NCI-H1694 treated with DMSO at 0.1 percent for 48 hours (cell line): Measurements from ENCODE around the gene CYP19A1.

Experiments
- DNase-seq: peaks from one replicate; lab custom pipeline; 2025; lab: John Stamatoyannopoulos, UW

The CYP19A1 gene

DNA sequence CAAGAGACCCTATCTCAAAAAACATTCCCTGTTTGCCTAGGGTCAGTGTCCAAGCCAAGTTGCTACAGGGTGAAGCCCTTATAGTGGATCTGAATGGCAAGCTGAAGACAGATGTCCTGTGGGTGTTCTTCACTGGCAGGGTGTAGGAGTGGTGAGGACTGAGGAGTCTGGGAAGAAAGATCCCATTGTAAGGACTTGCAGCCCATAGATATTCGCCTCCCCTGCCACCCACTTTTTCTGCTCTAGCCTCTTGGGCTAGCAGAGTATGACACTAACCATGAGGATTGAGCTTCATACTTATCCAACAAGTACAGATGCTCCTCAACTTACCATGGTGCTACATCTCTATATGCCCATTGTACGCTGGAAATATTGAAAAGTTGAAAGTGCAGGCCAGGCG is 13.2 kb downstream of the CYP19A1 start:
- DNase-seq, result no peak

DNA sequence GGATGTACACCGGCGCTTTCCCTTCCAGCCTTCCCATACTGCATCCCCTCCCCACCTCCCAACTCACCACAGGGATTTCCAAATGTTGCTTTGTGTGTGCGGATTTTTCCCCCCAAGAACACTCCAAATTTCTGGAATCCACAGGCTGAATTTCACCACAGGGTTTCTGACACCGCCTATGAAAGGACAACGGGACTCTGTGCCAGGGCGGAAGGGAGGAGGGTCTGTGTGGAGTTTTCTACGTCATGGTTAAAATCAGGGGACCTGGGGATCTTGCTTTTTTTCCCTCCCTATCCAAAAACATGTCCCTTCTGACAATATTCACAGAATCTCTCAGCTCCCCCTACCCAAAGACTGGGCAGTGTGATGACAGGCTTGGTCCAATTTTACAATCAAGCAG is 14.6 kb downstream of the CYP19A1 start:
- no peak for DNase-seq

DNA sequence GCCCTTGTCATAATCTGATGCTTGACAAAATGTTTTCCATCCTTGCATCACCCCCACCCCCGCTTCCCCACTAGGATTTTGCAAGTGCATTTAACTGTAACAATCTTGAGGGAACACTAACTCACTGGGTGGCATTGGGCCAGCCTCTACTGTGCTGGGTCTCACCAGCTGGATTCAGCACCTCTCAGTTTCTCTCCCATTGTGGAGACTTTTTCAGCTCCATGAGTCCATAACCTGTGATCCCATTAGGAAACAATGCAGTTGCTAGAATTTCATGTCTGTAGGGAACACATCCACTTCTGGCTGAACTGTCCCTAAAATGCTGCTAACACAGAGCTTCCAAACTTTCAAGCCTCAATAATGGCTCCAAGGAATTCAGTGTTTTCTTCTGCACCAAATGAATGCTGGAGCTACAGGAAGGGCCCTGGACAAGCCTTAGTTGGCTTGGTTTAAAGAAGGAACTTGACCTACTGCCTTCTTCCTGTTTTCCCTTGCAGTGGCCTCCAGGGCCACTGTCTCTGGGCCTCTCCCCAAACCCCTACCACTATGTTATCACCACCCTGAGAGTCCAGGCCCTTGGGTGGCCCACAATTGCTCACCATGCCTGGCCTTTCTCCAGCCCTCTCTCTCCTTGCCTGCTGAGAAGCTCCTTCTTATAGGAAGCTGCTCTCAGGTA is 15.6 kb downstream of the CYP19A1 start:
- DNase-seq, result no peak

DNA sequence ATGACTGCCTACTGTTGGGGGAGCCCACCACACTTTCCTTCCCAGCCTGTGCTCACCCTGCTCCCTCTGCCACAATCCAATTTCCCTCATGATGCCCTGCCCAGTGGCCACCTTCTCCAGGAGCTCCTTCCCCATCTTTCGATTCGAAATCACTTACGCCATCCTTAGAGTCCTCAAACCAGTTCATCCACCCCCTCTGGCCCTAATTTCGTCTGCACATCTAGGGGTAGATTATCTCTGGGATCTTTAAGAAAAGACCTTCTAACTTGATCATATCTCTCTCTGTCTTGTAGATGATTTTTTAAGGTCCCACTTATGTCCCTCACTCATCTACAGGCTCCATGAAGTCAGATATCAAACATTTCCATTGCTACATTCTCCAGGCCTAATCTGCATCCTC is 17.1 kb downstream of the CYP19A1 start:
- DNase-seq, result no peak

DNA sequence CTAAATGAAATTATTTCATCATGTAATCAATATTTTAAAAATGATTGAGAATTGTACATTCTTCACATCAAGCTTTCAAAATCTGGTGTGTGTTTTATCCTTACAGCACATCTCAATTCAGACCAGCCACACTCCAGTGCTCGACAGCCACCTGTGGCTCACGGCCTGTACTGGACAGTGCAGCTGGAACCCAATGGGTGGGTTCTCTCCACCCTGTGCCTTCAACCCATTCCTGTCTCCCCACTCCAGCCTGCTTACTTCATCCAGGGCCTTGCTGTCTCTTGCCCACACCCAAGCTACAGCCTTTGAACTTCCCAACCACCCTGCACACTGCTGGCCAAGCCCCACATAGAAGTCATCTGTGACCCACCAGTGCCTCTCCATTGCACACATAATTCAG is 17.6 kb downstream of the CYP19A1 start:
- DNase-seq, result no peak

DNA sequence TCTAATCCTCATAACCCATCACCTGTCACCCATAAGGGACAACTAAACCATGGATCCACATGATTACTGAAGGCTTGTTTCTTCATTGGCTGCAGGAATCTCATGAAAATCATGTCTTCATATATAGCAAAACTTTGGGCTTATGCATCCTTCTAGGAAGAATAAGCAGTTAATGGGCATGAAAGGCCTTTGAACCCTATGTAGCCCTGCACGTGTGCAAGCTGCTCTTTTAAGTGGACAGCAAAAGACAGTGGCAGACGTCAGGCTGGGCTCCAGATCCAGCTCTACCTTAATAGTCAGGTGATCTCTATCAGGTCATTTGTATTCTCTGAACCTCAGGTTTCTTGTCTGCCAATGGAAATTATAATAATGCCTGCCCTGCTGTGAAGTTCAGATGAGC is 18.9 kb downstream of the CYP19A1 start:
- DNase-seq, result no peak

DNA sequence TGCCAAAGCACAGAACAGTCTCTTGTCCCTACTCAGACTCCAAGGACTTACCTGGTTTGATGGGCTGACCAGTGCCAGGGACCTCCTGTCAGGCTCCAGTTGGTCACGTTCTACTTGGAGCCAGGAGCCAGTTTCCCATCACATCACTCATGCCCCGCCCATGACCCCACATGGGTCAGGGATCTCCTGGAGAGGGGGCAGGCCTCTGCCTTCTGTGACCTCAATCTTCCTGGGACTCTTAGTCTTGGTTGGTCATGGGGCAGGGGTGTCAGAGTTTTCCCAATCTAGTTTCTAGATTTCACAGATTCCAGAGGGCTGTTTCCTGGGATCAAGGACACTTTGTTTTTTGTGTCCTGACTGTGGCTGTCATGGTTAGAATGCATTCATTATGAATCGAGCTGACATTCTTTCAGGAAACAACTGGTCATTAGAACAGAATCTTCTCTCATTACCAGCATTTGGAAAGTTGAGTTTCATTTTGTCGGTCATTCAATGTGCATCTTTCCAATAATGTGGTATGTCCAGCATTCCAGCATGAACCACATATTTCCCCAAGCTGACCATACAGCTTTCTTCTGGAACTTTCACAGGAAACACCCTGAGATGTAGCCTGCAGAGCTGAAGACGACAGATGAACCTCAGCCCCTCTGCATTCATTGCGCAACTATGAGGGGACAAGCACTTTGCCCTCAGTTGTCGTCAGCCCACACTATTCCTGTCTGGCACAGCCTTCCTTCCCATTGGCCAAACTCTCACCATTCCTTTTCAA is 19.8 kb downstream of the CYP19A1 start:
- DNase-seq, result no peak

DNA sequence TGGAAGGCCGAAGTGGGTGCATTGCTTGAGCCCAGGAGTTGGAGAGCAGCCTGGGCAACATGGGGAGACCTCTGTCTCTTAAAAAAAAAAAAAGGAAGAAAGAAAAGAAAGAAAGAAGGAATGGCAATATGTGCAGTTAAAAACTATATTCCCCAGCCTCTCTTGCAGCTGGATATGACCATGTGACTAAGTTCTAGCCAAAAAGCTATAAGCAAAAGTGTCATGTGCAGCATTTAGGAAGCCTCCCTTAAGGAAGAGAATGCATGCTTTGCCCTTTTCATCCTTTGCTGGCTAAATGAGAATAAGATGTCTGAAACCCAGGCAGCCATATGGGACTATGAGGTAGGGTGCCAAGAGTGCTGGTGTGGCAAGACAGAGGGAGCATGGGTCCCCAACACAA is 21.8 kb downstream of the CYP19A1 start:
- no peak for DNase-seq

DNA sequence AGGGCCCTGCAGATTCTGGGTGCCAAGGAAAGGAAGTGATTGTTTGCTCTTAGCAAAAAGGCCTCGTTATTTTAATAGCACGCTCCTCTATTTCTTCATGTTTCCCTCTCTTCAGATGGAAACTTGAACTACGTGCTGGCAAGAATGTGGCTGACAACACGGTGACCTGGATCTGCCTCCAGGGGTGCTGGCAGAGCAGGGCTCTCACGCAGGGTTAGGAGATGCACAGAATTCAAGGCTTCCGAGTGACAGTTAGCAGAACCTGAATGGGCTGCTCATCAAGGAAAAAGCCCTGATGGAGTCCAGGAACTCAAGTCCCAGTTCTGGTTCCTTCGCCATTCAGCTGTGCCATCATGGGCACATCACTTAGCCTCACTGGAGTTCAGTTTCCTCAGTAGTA is 22.7 kb downstream of the CYP19A1 start:
- no peak for DNase-seq

DNA sequence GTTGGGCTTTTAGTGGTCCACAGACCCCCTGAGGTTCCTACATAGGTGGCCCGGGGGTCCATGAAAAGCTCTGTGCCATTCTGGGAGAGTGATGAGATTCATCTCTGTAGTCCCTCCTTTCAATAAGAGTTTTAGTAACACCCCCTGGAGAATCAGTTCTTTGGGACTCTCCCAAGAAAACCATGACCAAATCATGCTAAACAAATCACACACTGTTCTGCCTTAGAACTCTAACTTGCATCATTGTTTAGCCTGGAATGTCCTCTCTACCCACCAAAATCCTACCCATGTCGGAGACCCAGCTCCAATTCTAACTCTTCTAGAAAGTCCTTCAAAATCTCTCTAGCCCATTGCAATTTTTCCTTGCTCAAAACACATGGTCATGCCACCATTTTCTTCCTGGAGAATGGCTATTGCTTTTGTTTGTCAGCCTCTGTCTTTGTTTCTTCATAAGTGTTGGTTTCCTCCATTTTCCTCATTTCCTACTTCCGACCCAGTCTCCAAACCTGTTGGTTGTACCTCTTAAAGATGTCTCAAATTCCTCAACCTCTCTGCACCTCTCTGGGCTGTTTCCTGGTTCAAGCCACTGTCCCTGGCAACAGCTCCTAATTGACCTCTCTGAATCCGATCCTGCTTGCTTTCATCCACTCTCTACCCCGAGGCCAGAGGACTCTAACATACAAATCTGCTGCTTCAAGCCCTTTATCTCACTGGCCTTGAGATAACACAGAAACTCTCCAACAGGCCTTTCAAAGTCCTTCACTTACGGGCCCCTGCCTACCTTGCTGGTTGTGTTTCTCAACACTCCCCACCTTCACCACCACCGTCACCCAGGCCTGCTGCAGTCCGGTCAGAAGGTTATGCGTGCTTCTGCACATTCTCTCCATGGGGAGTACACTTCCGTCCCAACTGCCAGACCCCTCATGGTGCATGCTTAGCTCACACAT is 23.7 kb downstream of the CYP19A1 start:
- DNase-seq, result no peak

DNA sequence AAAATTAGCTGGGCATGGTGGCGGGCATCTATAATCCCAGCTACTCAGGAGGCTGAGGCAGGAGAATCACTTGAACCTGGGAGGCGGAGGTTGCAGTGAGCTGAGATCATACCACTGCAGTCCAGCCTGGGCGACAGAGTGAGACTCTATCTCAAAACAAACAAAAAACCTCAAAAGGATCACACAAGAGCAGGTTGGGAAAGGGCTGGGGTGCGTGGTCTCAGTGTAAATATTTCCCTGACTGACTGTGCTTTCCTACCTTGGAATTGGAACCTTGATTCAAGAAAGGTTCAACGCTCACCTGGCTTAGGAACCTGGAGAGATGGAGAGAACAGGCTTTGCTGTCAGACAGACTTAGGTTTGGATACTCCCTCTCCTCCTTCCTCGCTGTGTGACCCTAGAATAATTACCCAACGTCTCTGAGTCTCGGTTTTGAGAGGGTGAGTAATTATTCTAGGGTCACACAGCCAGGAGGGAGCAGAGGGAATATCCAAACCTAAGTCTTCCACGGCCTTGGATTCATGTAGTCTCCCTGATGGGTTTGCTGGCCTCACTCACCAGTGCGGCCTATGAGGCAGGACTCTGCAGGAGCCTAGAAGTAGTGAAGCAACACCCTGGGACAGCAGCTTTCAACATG is 24.6 kb downstream of the CYP19A1 start:
- no peak for DNase-seq

DNA sequence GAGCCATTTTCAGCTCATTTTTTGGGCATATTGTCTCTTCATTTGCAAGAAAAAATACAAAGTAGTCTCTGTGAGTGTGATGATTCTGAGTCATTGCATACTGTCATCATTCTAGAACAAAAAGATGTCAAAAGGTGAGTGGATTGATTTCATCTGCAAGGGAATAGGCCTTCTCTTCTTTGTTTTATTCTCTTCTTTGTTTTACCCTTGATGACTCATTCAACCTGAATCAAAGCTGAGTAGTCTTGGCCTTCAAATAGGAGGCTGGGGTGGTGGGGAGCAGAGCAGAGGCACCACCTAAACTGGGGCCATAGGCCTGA is 25.4 kb downstream of the CYP19A1 start:
- no peak for DNase-seq

DNA sequence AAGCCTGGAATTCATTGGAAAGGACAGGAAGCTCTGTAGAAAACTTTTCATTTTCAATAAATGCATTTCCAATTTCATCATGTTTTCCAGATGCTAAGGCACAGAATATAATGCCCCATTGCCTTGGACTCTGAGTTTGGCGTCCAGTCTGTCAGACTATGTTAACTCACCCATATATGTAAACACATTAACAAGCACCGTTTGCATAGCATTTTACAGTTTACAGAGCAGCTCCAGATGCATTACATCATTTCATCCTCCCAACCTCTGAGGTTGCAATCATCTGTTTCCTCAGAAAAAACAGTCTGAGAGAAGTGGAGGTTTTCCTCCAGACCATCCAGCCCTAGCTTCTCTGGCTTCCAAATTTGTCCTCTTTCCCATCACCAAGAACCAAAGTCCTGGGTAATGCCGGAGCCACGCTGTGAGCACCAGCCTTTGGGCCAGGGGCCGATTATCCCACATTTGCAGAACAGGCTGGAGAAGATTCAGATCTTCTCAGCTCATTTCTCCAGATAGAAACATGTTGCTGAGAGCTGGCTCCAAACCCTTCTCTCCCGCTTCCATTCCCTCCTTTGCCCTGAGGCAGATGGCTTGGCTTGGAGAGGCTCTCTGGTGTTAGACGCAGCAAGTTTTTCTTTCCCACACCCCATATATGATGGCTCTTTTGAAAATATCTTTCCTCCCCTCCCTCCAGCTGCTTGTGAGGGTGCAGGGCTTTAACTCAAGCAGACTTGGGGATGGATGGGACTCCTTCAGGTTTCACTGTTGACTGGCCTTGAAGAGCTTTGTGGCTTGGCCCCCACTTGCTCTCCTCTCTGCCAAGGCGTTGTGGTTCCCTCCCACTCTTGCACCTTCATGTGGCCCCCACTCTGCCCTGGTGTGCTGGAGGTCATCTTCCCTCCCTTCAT is 26.0 kb downstream of the CYP19A1 start:
- no peak for DNase-seq

DNA sequence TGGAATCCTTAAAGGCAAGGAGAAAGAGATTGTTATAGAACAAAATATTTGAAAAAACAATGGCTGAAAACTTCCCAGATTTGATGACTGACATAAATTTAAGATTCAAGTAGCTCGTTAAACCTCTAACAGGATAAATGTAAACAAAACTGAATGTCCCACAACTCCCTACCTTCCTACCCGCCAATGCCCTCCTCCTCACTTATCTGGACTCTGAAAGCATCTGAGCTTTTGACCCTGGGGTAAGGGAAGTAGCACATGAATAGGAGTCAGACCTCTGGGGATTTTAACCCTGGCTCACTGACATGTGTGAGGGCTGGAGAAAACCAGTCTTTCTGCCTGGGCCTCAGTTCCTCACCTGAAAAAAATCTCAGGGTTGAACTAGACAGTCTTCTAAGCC is 26.9 kb downstream of the CYP19A1 start:
- no peak for DNase-seq

DNA sequence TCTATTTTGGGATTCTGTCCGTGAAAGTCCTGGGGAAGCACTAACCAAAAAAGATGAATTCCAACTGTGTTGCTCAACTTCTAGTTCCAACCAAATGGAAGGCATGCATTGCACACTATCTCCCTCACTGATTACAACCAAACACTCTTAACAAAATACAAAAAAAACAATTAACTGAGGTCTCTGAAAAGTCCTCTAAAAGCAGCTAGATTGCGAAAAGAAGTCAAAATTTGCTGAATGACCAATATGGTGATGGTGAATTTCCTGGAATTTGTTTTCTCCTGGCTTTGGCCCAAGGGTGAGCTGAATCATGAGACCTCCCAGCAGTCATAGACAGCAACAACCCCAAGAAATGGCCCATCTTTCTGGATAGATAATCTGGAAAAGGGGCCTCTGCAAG is 28.3 kb downstream of the CYP19A1 start:
- DNase-seq, result no peak

DNA sequence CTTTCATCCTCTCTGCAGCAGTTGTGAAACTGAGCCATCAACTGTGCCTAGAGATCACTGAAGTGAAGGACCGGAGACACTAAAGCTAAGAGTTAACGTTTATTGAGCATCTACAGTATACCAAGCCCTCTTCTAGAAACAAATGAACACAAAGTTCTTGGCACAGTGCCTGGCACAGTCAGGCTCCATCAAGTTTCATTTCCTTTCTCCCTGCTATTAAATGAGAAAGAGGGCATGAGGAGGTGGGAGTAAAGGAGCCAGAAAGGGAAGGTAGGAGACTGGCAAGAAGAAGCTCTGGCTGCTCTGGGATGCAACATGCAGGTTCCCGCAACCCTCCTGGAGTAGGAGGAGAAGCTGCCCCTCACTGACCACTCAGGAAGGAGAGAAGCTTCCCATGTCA is 30.6 kb downstream of the CYP19A1 start:
- DNase-seq, result no peak

DNA sequence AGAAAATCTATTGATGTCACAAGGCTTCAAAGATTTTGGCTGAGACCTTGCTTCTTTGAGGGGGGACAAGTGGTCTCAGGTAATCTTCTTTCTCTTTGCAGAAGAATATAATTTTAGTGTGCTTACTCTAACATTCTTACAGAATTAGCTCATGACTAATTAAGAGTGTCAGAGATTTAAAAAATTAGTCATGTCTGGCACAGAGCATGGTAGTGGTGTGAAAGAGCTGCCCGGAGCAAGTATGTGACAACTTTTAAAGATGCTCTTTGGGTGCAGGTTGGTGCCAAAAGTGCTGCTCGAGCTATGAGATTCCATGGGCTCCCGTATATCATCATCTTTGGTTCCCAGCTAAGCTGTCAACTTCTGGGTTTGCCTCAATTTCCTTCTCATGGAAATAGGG is 31.1 kb downstream of the CYP19A1 start:
- no peak for DNase-seq

DNA sequence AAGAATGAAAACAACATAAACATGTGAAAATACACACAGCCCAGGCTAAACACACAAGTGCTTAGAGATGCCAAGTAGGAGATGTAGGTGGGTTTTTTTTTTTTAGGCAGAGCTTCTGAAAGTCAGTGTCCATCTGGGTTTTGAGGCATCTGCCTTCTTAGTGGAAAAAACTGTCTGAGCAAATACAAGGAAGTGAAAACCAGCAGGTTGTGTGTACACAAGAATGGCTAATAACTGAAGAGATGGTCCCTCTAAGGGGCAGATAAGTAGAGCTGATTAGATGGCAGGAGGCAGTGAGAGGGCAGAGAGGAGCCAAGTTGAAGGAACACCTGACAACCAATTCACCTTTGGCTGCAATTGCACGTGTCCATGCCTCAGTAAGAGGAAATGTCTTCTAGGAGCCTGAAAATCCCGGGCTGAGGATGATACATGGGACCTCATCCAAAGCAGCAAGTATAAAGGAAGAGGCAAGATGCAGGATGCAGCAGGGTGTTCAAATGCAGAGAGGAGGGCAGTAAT is 34.9 kb downstream of the CYP19A1 start:
- DNase-seq, result no peak

DNA sequence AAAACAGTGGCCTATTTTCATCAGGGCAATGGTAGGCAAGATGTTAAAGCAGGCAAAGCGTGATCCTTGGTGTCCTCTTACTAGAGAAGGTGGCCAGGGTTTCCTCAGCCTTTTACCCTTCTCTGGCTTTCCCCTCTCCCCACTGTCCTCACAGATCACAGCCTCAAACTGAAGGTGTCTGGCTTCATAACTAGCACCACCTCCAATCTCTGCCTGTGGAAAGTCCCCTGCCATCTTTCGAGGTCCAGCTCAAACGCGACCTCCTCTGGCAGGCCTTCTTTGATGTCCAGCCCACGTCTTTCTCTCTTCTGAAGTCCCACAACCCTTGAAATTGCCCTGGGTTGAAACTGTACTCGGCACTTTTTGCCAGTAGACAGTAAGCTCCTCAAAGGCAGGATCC is 35.9 kb downstream of the CYP19A1 start:
- DNase-seq, result no peak

DNA sequence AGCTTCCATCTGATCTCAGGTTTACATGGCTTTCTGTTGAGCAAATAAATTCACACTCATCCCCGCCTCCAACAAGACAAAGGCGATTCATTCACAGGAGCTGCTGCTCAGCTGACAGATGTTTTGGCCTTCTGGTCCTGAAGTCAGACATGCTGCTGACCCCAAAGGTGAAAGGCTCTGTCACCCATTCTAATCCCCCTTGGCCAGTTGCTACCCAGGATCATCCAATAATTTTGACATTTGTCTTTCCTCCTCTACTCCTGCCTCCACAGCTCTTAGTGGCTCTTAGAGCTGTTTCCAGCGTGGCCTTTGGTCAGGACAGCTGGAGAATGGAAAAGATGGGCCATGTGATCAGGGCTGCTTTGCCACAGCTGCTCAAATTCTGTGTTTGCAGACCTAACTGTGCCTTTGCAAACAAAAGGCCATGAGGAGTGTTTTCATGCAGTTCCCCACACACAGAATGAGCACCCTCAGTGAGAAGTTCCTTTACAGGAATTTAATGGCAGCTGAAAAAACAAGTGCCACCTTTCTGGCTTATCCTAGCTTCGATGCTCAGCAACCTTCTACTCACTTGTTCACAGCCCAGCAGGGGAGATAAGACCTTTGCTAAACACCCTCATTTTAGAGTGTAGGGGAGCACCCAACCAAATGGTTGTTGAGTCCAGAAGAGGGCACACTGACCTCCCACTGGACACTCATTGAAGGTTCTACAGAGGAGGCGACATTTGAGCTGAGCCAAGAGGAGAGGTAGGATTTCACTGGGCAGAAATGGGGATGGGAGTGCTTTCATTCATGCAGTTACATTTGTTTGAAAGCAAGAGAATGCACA is 39.0 kb downstream of the CYP19A1 start:
- no peak for DNase-seq
